Lung (tissue), 13 donors: Measurements from ENCODE around the gene AIMP2. TPM values are rescaled to one million over a fixed set of nuclear protein-coding genes. Genes with fewer than 3 reads are reported as not detected.
"Not testable (repeated sequence)": the region's sequence is repeated elsewhere in the genome, so short reads cannot be mapped to it uniquely, and the experiment has no call there.

Experiments used
- ATAC-seq: fragments of 200-7000 bp; cut with Tn5 transposase; one replicate; pipeline ENCODE4 v1.9.1; 2020; ENCODE audit warnings: moderate number of reproducible peaks; ENCODE audit not compliant: insufficient read depth, low FRiP score
- DNase-seq, 3 donors: peaks; one replicate each; pipeline ENCODE4 v3.0.0-alpha.2; 2013 to 2017
- H3K27ac ChIP-seq, 2 donors: one replicate each; pipeline ENCODE4 v1.5.1; 2013; ENCODE audit warnings: mild to moderate bottlenecking in 2 of 2, moderate library complexity in 2 of 2, control low read depth in 1 of 2, inconsistent platforms in 1 of 2, low read depth in 1 of 2, low read length in 1 of 2
- H3K27me3 ChIP-seq, 3 donors: one replicate each; pipeline ENCODE4 v1.5.1; 2013; ENCODE audit warnings: low read length in 2 of 3; ENCODE audit not compliant: control insufficient read depth in 3 of 3, insufficient read depth in 3 of 3
- H3K36me3 ChIP-seq, 4 donors: one replicate each; pipeline ENCODE4 v1.5.1; 2013; ENCODE audit warnings: low read length in 4 of 4, mild to moderate bottlenecking in 1 of 4, moderate library complexity in 1 of 4; ENCODE audit not compliant: control insufficient read depth in 4 of 4, insufficient read depth in 4 of 4
- H3K4me1 ChIP-seq, 5 donors: one replicate each; pipeline ENCODE4 v1.5.1; 2013; ENCODE audit warnings: low read length in 5 of 5, mild to moderate bottlenecking in 2 of 5, moderate library complexity in 1 of 5; ENCODE audit not compliant: control insufficient read depth in 5 of 5, insufficient read depth in 5 of 5
- H3K4me3 ChIP-seq: one replicate; pipeline ENCODE4 v1.5.1; 2013; ENCODE audit warnings: mild to moderate bottlenecking, control low read depth, moderate library complexity
- H3K9ac ChIP-seq, 2 donors: one replicate each; pipeline ENCODE4 v1.5.1; 2013; ENCODE audit warnings: low read length in 2 of 2, control low read depth in 1 of 2; ENCODE audit not compliant: insufficient read depth in 1 of 2
- H3K9me3 ChIP-seq, 4 donors: one replicate each; pipeline ENCODE4 v1.5.1; 2013; ENCODE audit warnings: low read length in 3 of 4, mild to moderate bottlenecking in 1 of 4, moderate library complexity in 1 of 4; ENCODE audit not compliant: control insufficient read depth in 4 of 4, insufficient read depth in 3 of 4
- CTCF ChIP-seq: IDR thresholded peaks from 2 replicates; pipeline ENCODE4 v1.5.1; 2012; ENCODE audit warnings: mild to moderate bottlenecking; ENCODE audit errors: control extremely low read depth, extremely low read depth
- WGBS, 2 donors: extraction: QIAGEN DNeasy Blood & Tissue Kit; methylation state at CpG; one replicate each; pipeline ENCODE4 v1.1.7; 2013; 5-methylcytosine and 5-hydroxymethylcytosine counted together
- polyA plus RNA-seq, 2 donors: library from polyadenylated mRNA; stranded (reverse); fragments of 200-250 nt; gene quantifications; one replicate each; pipeline ENCODE4 v1.2.1, GENCODE V29; 2013
- small RNA-seq: library from RNA; depleted of rRNA; stranded (forward); fragments of <200 nt; gene quantifications from one replicate; pipeline ENCODE3, GENCODE V24; 2014; ENCODE audit warnings: low replicate concordance
- total RNA-seq, 2 donors: library from RNA; depleted of rRNA in 1 of 2; stranded (reverse); fragments of >200 nt in 1 of 2; gene quantifications; one replicate each; pipeline ENCODE4 v1.2.1, GENCODE V29; 2014 to 2021
- donor health status: control.
- donor health status: control.
- donor health status: Bipolar disorder and iron deficiency.
- donor health status: healthy.
- donor health status: DM: yes; HTN: yes; CAD: no.

Gene AIMP2
- total and polyA plus RNA-seq, 4 donors, result 18.0 to 44.2 (median 29.8) TPM

- H3K4me1 ChIP-seq, result peaks cover 0 to 13% (median 7%) of the 10 kb centered on the region in 5 donors
- H3K9me3 ChIP-seq, result no peaks in the 10 kb centered on the region
- no peak for TF ChIP-seq CTCF
- no peak overlapping the region for H3K4me3 ChIP-seq
- 67 to 84% methylated on average over 14 of the region's 14 CpGs for WGBS, 2 donors
- peak overlapping the region in 1 of 2 donors; percentile 53 for H3K27ac ChIP-seq
- peaks cover 0 to 5% (median 2%) of the 10 kb centered on the region in 4 donors for H3K36me3 ChIP-seq
- no peak for DNase-seq
- ATAC-seq, result no peak
- H3K27me3 ChIP-seq, result no peaks in the 10 kb centered on the region
- no peak overlapping the region for H3K9ac ChIP-seq
Observed at GRCh38 chr7:6057316-6058129, 48.5 kb downstream of the AIMP2 start.

DNA sequence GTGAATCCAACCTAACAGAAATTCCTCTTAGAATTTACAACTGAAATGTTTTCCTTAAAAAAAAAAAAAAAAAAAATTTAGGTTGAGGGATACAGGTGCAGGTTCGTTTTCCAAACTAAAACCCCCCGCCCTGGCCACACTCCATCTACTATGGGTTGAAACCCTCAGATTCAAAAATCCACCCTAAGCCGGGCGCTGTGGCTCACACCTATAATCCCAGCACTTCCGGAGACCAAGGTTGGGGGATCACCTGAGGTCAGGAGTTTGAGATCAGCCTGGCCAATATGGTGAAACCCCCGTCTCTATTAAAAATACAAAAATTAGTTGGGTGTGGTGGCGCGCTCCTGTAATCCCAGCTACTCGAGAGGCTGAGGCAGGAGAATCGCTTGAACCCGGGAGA, 50.9 kb downstream of the AIMP2 start:
- H3K4me1 ChIP-seq, result peaks cover 0 to 13% (median 7%) of the 10 kb centered on the region in 5 donors
- not testable (repeated sequence) for H3K4me3 ChIP-seq, H3K36me3 ChIP-seq, DNase-seq, ATAC-seq, H3K9ac ChIP-seq, H3K27me3 ChIP-seq, H3K9me3 ChIP-seq, H3K27ac ChIP-seq
- 88 to 98% methylated on average over 11 of the region's 11 CpGs for WGBS, 2 donors

GRCh38 chr7:6071406-6071805, 62.3 kb downstream of the AIMP2 start:
- no peaks in the 10 kb centered on the region for H3K36me3 ChIP-seq
- H3K9me3 ChIP-seq, result no peaks in the 10 kb centered on the region
- no peak overlapping the region for H3K4me3 ChIP-seq
- no peaks in the 10 kb centered on the region for H3K4me1 ChIP-seq
- no peaks in the 10 kb centered on the region for H3K27me3 ChIP-seq
- no peak overlapping the region for H3K9ac ChIP-seq
- ATAC-seq (no peak), DNase-seq (no peak)
- H3K27ac ChIP-seq, result no peak overlapping the region
- WGBS, 2 donors, result 78 to 87% methylated on average over 3 of the region's 3 CpGs
- TF ChIP-seq CTCF, result no peak

Small RNA genes within 50 kb of the gene (small RNA-seq; reads per million reads assigned to genes)
- gene RF00019, result not detected
- gene RNU6-218P, result not detected
- gene SNORA80D, result 0.39 reads per million, percentile 48 among the genes with 10 or more reads in this experiment

Other genes starting within 250 kb of the AIMP2 start
- gene RNF216, start 227.6 kb upstream of the AIMP2 start, total RNA-seq, result 10 to 100 TPM; 26.3 to 37.9 TPM
- gene RNF216, start 227.6 kb upstream of the AIMP2 start, polyA plus RNA-seq, result 10 to 100 TPM; 10.3 to 13.7 TPM
- not detected for gene OCM, start 128.5 kb upstream of the AIMP2 start, total RNA-seq
- gene OCM, start 128.5 kb upstream of the AIMP2 start, polyA plus RNA-seq, result under 1 TPM; 0.07 to 0.37 TPM
- gene CCZ1, start 110.5 kb upstream of the AIMP2 start, total RNA-seq, result 10 to 100 TPM; 41.8 to 62.1 TPM
- 10 to 100 TPM; 39.4 to 53.2 TPM for gene CCZ1, start 110.5 kb upstream of the AIMP2 start, polyA plus RNA-seq
- 10 to 100 TPM in 1 of 2 donors, 1 to 10 TPM in 1; 9.8 to 10.2 TPM for gene RSPH10B, start 38.6 kb upstream of the AIMP2 start, total RNA-seq
- gene RSPH10B, start 38.6 kb upstream of the AIMP2 start, polyA plus RNA-seq, result 1 to 10 TPM; 1.8 to 2.3 TPM
- 10 to 100 TPM; 10.8 to 19.1 TPM for gene PMS2, start 223 bp upstream of the AIMP2 start, total RNA-seq
- 1 to 10 TPM; 3.5 to 4.9 TPM for gene PMS2, start 223 bp upstream of the AIMP2 start, polyA plus RNA-seq
- gene ANKRD61, start 22.1 kb downstream of the AIMP2 start, total RNA-seq, result not detected
- under 1 TPM in 1 of 2 donors, not detected in 1; 0.08 TPM for gene ANKRD61, start 22.1 kb downstream of the AIMP2 start, polyA plus RNA-seq
- gene EIF2AK1, start 49.9 kb downstream of the AIMP2 start, total RNA-seq, result 100 to 1,000 TPM in 1 of 2 donors, 10 to 100 TPM in 1; 73.4 to 113 TPM
- 10 to 100 TPM; 35.6 to 50.7 TPM for gene EIF2AK1, start 49.9 kb downstream of the AIMP2 start, polyA plus RNA-seq
- 10 to 100 TPM in 1 of 2 donors, 1 to 10 TPM in 1; 8.3 to 10.5 TPM for gene USP42, start 95.7 kb downstream of the AIMP2 start, total RNA-seq
- 1 to 10 TPM; 3.0 to 4.2 TPM for gene USP42, start 95.7 kb downstream of the AIMP2 start, polyA plus RNA-seq